IMR-90 (cell line): ENCODE results near the gene NIPAL4. TPM values are rescaled to one million over a fixed set of nuclear protein-coding genes. Genes with fewer than 3 reads are reported as not detected.
A peak's percentile ranks its signal among the peaks of the same experiment; 100 is the strongest.

Experiments
- ATAC-seq: fragments of 200-7000 bp; cut with Tn5 transposase; 2 replicates; pipeline ENCODE4 v1.9.1; 2020; ENCODE audit warnings: low read depth, mild to moderate bottlenecking, moderate library complexity
- BruUV-seq: library from RNA; stranded (reverse); fragments of 400-500 nt; replicated peaks from 2 replicates; lab custom pipeline; 2021; lab: Mats Ljungman, UMichigan
- CTCF ChIA-PET: fragments of 300-600 bp; formaldehyde crosslinking; extraction: SDS; loops from one replicate; lab custom pipeline; 2021; ENCODE audit warnings: antibody characterized with exemption; lab: Yijun Ruan, JAX
- POLR2A ChIA-PET: fragments of 300-600 bp; sonication (Branson Sonifier 250); formaldehyde crosslinking; loops from one replicate; lab custom pipeline; 2022; ENCODE audit warnings: antibody characterized with exemption; ENCODE audit not compliant: unreplicated experiment; lab: Charles Lee
- DNase-seq: peaks from one replicate; pipeline ENCODE4 v3.0.0; 2013
- H2AFZ ChIP-seq: replicated peaks from 2 replicates; pipeline ENCODE3; 2013; ENCODE audit warnings: low read length, mild to moderate bottlenecking; ENCODE audit not compliant: poor library complexity
- H2AK5ac ChIP-seq: 2 replicates; pipeline ENCODE4 v1.6.1; 2013; ENCODE audit warnings: low read depth, low read length, inconsistent platforms
- H2AK9ac ChIP-seq: replicated peaks from 2 replicates; pipeline ENCODE3; 2013; ENCODE audit warnings: mild to moderate bottlenecking, low read depth, low read length, moderate library complexity; ENCODE audit not compliant: poor library complexity
- H2BK120ac ChIP-seq: 2 replicates; pipeline ENCODE4 v1.6.1; 2013; ENCODE audit warnings: low read depth, low read length, inconsistent platforms
- H2BK15ac ChIP-seq: 3 replicates; pipeline ENCODE4 v1.6.1; 2013; ENCODE audit warnings: low read depth, low read length, inconsistent platforms
- H2BK20ac ChIP-seq: 2 replicates; pipeline ENCODE4 v1.6.1; 2013; ENCODE audit warnings: low read depth, mild to moderate bottlenecking, inconsistent platforms, low read length, moderate library complexity
- H2BK5ac ChIP-seq: 2 replicates; pipeline ENCODE4 v1.6.1; 2013; ENCODE audit warnings: mild to moderate bottlenecking, low read depth, low read length, inconsistent platforms; ENCODE audit not compliant: poor library complexity, severe bottlenecking
- H3K14ac ChIP-seq: replicated peaks from 2 replicates; pipeline ENCODE4 v1.6.1; 2013; ENCODE audit warnings: low read depth, low read length, inconsistent platforms
- H3K18ac ChIP-seq: 2 replicates; pipeline ENCODE4 v1.6.1; 2013; ENCODE audit warnings: low read depth, low read length, control low read depth
- H3K23ac ChIP-seq: 2 replicates; pipeline ENCODE4 v1.6.1; 2013; ENCODE audit warnings: low read depth, low read length, inconsistent platforms
- H3K27ac ChIP-seq: 2 replicates; pipeline ENCODE4 v1.5.1; 2013; ENCODE audit warnings: mild to moderate bottlenecking, control low read depth, low read length; ENCODE audit not compliant: insufficient read depth
- H3K27me3 ChIP-seq: 2 replicates; pipeline ENCODE4 v1.6.1; 2013; ENCODE audit warnings: low read length; ENCODE audit not compliant: control insufficient read depth, insufficient read depth
- H3K36me3 ChIP-seq: 2 replicates; pipeline ENCODE4 v1.6.1; 2013; ENCODE audit warnings: low read length, mixed read lengths; ENCODE audit not compliant: control insufficient read depth, insufficient read depth
- H3K4ac ChIP-seq: 2 replicates; pipeline ENCODE4 v1.6.1; 2013; ENCODE audit warnings: low read depth, low read length, inconsistent platforms
- H3K4me1 ChIP-seq: 2 replicates; pipeline ENCODE4 v1.6.1; 2013; ENCODE audit warnings: low read length, mixed read lengths; ENCODE audit not compliant: control insufficient read depth, insufficient read depth
- H3K4me2 ChIP-seq: 2 replicates; pipeline ENCODE4 v1.6.1; 2013; ENCODE audit warnings: low read depth, mild to moderate bottlenecking, control low read depth, low read length, moderate library complexity
- H3K4me3 ChIP-seq: 2 replicates; pipeline ENCODE4 v1.5.1; 2013; ENCODE audit warnings: low read depth, mild to moderate bottlenecking, control low read depth, low read length, moderate library complexity; ENCODE audit not compliant: insufficient read depth
- H3K56ac ChIP-seq: 2 replicates; pipeline ENCODE4 v1.6.1; 2013; ENCODE audit warnings: low read length, inconsistent platforms; ENCODE audit not compliant: insufficient read depth; ENCODE audit errors: extremely low read depth
- H3K79me1 ChIP-seq, 2 experiments: 2 replicates each; pipeline ENCODE4 v1.6.1; 2013; ENCODE audit warnings: low read length in 2 of 2, inconsistent platforms in 1 of 2, low read depth in 1 of 2
- H3K9ac ChIP-seq: 2 replicates; pipeline ENCODE4 v1.6.1; 2013; ENCODE audit warnings: low read depth, low read length, control low read depth
- H3K9me1 ChIP-seq: 2 replicates; pipeline ENCODE4 v1.6.1; 2013; ENCODE audit warnings: low read length, inconsistent platforms; ENCODE audit not compliant: insufficient read depth
- H3K9me3 ChIP-seq: 2 replicates; pipeline ENCODE4 v1.6.1; 2013; ENCODE audit warnings: low read length; ENCODE audit not compliant: control insufficient read depth, insufficient read depth
- H4K20me1 ChIP-seq: 2 replicates; pipeline ENCODE4 v1.6.1; 2013; ENCODE audit warnings: low read length, inconsistent platforms; ENCODE audit not compliant: insufficient read depth
- H4K5ac ChIP-seq: 2 replicates; pipeline ENCODE4 v1.6.1; 2013; ENCODE audit warnings: mild to moderate bottlenecking, low read depth, low read length, control low read depth
- H4K8ac ChIP-seq, 2 experiments: 2 replicates each; pipeline ENCODE4 v1.6.1; 2013; ENCODE audit warnings: low read depth in 2 of 2, low read length in 2 of 2, control low read depth in 1 of 2, inconsistent platforms in 1 of 2
- H4K91ac ChIP-seq: 2 replicates; pipeline ENCODE4 v1.6.1; 2013; ENCODE audit warnings: low read depth, low read length, inconsistent platforms; ENCODE audit not compliant: insufficient read depth
- BHLHE40 ChIP-seq: fragments of 150-350 bp; IDR thresholded peaks from 2 replicates; pipeline ENCODE4 v1.6.1; 2016; ENCODE audit warnings: mild to moderate bottlenecking, low read depth, low read length
- CEBPB ChIP-seq: IDR thresholded peaks from 2 replicates; pipeline ENCODE4 v1.6.1; 2012; ENCODE audit warnings: low read depth, low read length, improper control_type of control experiment
- CHD1 ChIP-seq: IDR thresholded peaks from 2 replicates; pipeline ENCODE4 v1.6.1; 2012; ENCODE audit warnings: low read depth, low read length, improper control_type of control experiment
- ELK1 ChIP-seq: fragments of 150-350 bp; IDR thresholded peaks from 2 replicates; pipeline ENCODE4 v1.6.1; 2016; ENCODE audit warnings: low read depth, mild to moderate bottlenecking, low read length, moderate library complexity, borderline replicate concordance
- FOS ChIP-seq: fragments of 150-350 bp; IDR thresholded peaks from 2 replicates; pipeline ENCODE4 v1.6.1; 2016; ENCODE audit warnings: low read depth, low read length
- MAFK ChIP-seq: IDR thresholded peaks from 2 replicates; pipeline ENCODE4 v1.6.1; 2012; ENCODE audit warnings: low read depth, low read length, improper control_type of control experiment
- NFE2L2 ChIP-seq: fragments of 150-350 bp; IDR thresholded peaks from 2 replicates; pipeline ENCODE4 v1.6.1; 2016; ENCODE audit warnings: low read depth, mild to moderate bottlenecking, low read length
- POLR2A ChIP-seq: IDR thresholded peaks from 2 replicates; pipeline ENCODE4 v1.6.1; 2012; ENCODE audit warnings: mild to moderate bottlenecking, low read depth, low read length
- RAD21 ChIP-seq: IDR thresholded peaks from 2 replicates; pipeline ENCODE4 v1.6.1; 2012; ENCODE audit warnings: low read length, improper control_type of control experiment
- RCOR1 ChIP-seq: IDR thresholded peaks from 2 replicates; pipeline ENCODE4 v1.6.1; 2012; ENCODE audit warnings: mild to moderate bottlenecking, low read length, improper control_type of control experiment; ENCODE audit not compliant: insufficient replicate concordance
- RFX5 ChIP-seq: IDR thresholded peaks from 2 replicates; pipeline ENCODE4 v1.8.0; 2012; ENCODE audit warnings: low read depth, mild to moderate bottlenecking, low read length, moderate library complexity
- SMC3 ChIP-seq: fragments of 150-350 bp; IDR thresholded peaks from 2 replicates; pipeline ENCODE4 v1.6.1; 2016; ENCODE audit warnings: low read depth, mild to moderate bottlenecking, antibody characterized with exemption, low read length, moderate library complexity
- USF2 ChIP-seq: fragments of 150-350 bp; IDR thresholded peaks from 2 replicates; pipeline ENCODE4 v1.6.1; 2017; ENCODE audit warnings: mild to moderate bottlenecking, antibody characterized with exemption, low read length, low read depth
- WGBS, 2 experiments: methylation state at CpG; one replicate each; pipeline versions ENCODE4 v1.1.5 to v1.1.7; 2013; ENCODE audit warnings: missing lambda C conversion rate in 2 of 2; ENCODE audit not compliant: insufficient read length in 1 of 2; ENCODE audit errors: extremely low coverage in 2 of 2; 5-methylcytosine and 5-hydroxymethylcytosine counted together
- dilution Hi-C: fragments of 300-500 bp; cut with HindIII; formaldehyde crosslinking; loops from one replicate; pipeline ENCODE4 v1.14.3; 2018; ENCODE audit warnings: low sequenced_read_pairs; ENCODE audit not compliant: unreplicated experiment
- in situ Hi-C: fragments of 300-500 bp; cut with MboI; formaldehyde crosslinking; loops from 3 replicates; pipeline ENCODE4 v1.14.3; 2019; ENCODE audit warnings: low sequenced_read_pairs, inconsistent platforms, mixed read lengths
- intact Hi-C: fragments of 100-400 bp; cut with micrococcal nuclease; formaldehyde crosslinking; loops from 2 replicates; pipeline ENCODE4 v1.10.0; 2022
- polyA plus RNA-seq, 3 experiments: library from polyadenylated mRNA; depleted of rRNA; stranded (reverse); fragments of >200 nt; gene quantifications; 2 replicates each; pipeline ENCODE4 v1.2.3, GENCODE V29; 2012; ENCODE audit warnings: low replicate concordance in 1 of 3
- total RNA-seq: library from RNA; depleted of rRNA; stranded (reverse); fragments of >200 nt; gene quantifications from 2 replicates; pipeline ENCODE4 v1.2.3, GENCODE V29; 2012

The NIPAL4 gene
- total and polyA plus RNA-seq, 2 of the 4 experiments (the other 2 are of a cell fraction): 0.18 to 0.39 TPM

- TF ChIP-seq CHD1 (no peak), MAFK (no peak), RFX5 (no peak)
Measured at GRCh38 chr5:157463621-157464518, 3.9 kb downstream of the NIPAL4 start (continued).

- Histone ChIP-seq H3K4ac (peak overlapping the region; percentile 79), H3K18ac (peak overlapping the region; percentile 56), H2BK5ac (peak overlapping the region; percentile 37), H3K9me1 (peaks cover 25% of the 10 kb centered on the region), H3K36me3 (no peaks in the 10 kb centered on the region), H3K4me1 (peaks cover 10% of the 10 kb centered on the region), H4K20me1 (no peaks in the 10 kb centered on the region), H3K27me3 (peaks cover under 1% of the 10 kb centered on the region; the same call in 1 of the 2 replicates), H2AK9ac (peak overlapping the region; percentile 7), H2BK20ac (peak overlapping the region; percentile 90), H4K91ac (peak overlapping the region; percentile 79; the same call in 1 of the 2 replicates), H2AK5ac (peak overlapping the region; percentile 73), H3K9me3 (no peaks in the 10 kb centered on the region), H2BK120ac (peak overlapping the region; percentile 87), H4K8ac (peak overlapping the region; percentile 19 to 71; a peak in 3 of 4 replicates), H3K23ac (peak overlapping the region; percentile 70), H3K9ac (no peak overlapping the region), H3K79me1 (no peaks in the 10 kb centered on the region), H3K27ac (0 out of 2 replicates have a peak overlapping the region, but pooled peaks have one; percentile 26), H3K56ac (peak overlapping the region; percentile 25; the same call in 1 of the 2 replicates), H4K5ac (no peak overlapping the region), H3K4me3 (no peak overlapping the region), H3K4me2 (peak overlapping the region; percentile 84), H3K14ac (peak overlapping the region; percentile 65), H2AFZ (peak overlapping the region; percentile 76), H2BK15ac (peak overlapping the region; percentile 93)
- ChIA-PET CTCF (no interaction called here), POLR2A (no interaction called here)
- DNase-seq (peak; percentile 90), ATAC-seq (peak; percentile 79)
- BruUV-seq: no TSS peak
- in situ Hi-C loops: no loop called here
- intact Hi-C loops: loop anchor here (5.0 kb wide), 1 partner anchor 77 kb away; no protein-coding TSS in a partner anchor
- dilution Hi-C loops: no loop called here
- WGBS, 2 experiments: 20% methylated on average over 1 of the region's 4 CpGs; no CpG with 5 or more reads in 1 of the 2 experiments
- TF ChIP-seq SMC3 (no peak), POLR2A (no peak), BHLHE40 (peak; percentile 71; the same call in 1 of the 2 replicates), ELK1 (no peak), FOS (peak; percentile 99), CHD1 (no peak; the same call in 1 of the 2 replicates), USF2 (no peak), RAD21 (no peak), CEBPB (peak; percentile 98), NFE2L2 (peak; percentile 62; the same call in 1 of the 2 replicates), MAFK (no peak), RCOR1 (peak; percentile 42)
Measured at GRCh38 chr5:157464519-157465171, 4.6 kb downstream of the NIPAL4 start.
